Natural killer cell (primary cell): ENCODE data around the gene KRT16. TPM values are rescaled to one million over a fixed set of nuclear protein-coding genes. Genes with fewer than 3 reads are reported as not detected.

Experiments
- ATAC-seq, 3 donors: fragments of 150-1000 bp in 2 of 3; fragments of 200-7000 bp in 1 of 3; cut with Tn5 transposase; 1 replicate in 1 of 3; 2 replicates in 2 of 3; pipeline ENCODE4 v1.10.0; 2021; ENCODE audit warnings: mild to moderate bottlenecking in 2 of 3, moderate library complexity in 2 of 3
- DNase-seq, 2 donors: peaks; one replicate each; pipeline versions ENCODE4 v3.0.0 to v3.0.0-alpha.2; 2013 to 2021; ENCODE audit warnings: mixed read lengths in 1 of 2
- H3K27ac ChIP-seq: one replicate; pipeline ENCODE4 v1.5.1; 2013; ENCODE audit warnings: mild to moderate bottlenecking, low read length
- H3K27me3 ChIP-seq: one replicate; pipeline ENCODE4 v1.6.1; 2013; ENCODE audit warnings: low read length; ENCODE audit not compliant: control insufficient read depth, insufficient read depth
- H3K36me3 ChIP-seq: one replicate; pipeline ENCODE4 v1.6.1; 2013; ENCODE audit warnings: low read length; ENCODE audit not compliant: control insufficient read depth, insufficient read depth
- H3K4me1 ChIP-seq: one replicate; pipeline ENCODE4 v1.6.1; 2013; ENCODE audit warnings: low read length; ENCODE audit not compliant: control insufficient read depth, insufficient read depth
- H3K4me3 ChIP-seq: one replicate; pipeline ENCODE4 v1.5.1; 2013; ENCODE audit warnings: low read length
- H3K9me3 ChIP-seq: one replicate; pipeline ENCODE4 v1.6.1; 2013; ENCODE audit warnings: low read length; ENCODE audit not compliant: control insufficient read depth, insufficient read depth
- H3K27ac Mint-ChIP-seq, 2 donors: one replicate each; pipeline ENCODE4 v1.8.0; 2022; ENCODE audit warnings: mild to moderate bottlenecking in 2 of 2, mixed read lengths in 2 of 2, moderate library complexity in 1 of 2
- H3K27me3 Mint-ChIP-seq, 2 donors: one replicate each; pipeline ENCODE4 v1.8.0; 2022; ENCODE audit warnings: low read depth in 2 of 2, mixed read lengths in 2 of 2
- H3K36me3 Mint-ChIP-seq: one replicate; pipeline ENCODE4 v1.8.0; 2022; ENCODE audit warnings: mixed read lengths
- H3K4me1 Mint-ChIP-seq, 2 donors: one replicate each; pipeline ENCODE4 v1.8.0; 2022; ENCODE audit warnings: mixed read lengths in 2 of 2
- H3K4me3 Mint-ChIP-seq: one replicate; pipeline ENCODE4 v1.8.0; 2022; ENCODE audit warnings: mild to moderate bottlenecking, moderate library complexity, mixed read lengths
- H3K9me3 Mint-ChIP-seq, 2 donors: one replicate each; pipeline ENCODE4 v1.8.0; 2022; ENCODE audit warnings: mixed read lengths in 2 of 2
- WGBS: methylation state at CpG from one replicate; pipeline ENCODE4 v1.1.7; 2013; ENCODE audit warnings: missing lambda C conversion rate; ENCODE audit not compliant: insufficient coverage; 5-methylcytosine and 5-hydroxymethylcytosine counted together
- intact Hi-C: fragments of 100-400 bp; cut with micrococcal nuclease; formaldehyde crosslinking; loops from one replicate; pipeline ENCODE4 v1.14.2; 2022
- total RNA-seq, 4 donors: library from RNA; stranded (reverse); fragments of 120-200 nt in 1 of 4; gene quantifications; one replicate each; pipeline versions ENCODE4 v1.2.3 to v1.2.4, GENCODE V29; 2013 to 2022
- TF ChIP-seq, protein P1 (sequence below): fragments of 200-600 bp; IDR thresholded peaks from one replicate; pipeline ENCODE4 v1.8.0; 2022; ENCODE audit warnings: antibody characterized with exemption

Gene KRT16
- total RNA-seq, 3 donors from 2014 or later (not counting 1 experiment from before 2014, with no cell fraction given) = not detected

DNA sequence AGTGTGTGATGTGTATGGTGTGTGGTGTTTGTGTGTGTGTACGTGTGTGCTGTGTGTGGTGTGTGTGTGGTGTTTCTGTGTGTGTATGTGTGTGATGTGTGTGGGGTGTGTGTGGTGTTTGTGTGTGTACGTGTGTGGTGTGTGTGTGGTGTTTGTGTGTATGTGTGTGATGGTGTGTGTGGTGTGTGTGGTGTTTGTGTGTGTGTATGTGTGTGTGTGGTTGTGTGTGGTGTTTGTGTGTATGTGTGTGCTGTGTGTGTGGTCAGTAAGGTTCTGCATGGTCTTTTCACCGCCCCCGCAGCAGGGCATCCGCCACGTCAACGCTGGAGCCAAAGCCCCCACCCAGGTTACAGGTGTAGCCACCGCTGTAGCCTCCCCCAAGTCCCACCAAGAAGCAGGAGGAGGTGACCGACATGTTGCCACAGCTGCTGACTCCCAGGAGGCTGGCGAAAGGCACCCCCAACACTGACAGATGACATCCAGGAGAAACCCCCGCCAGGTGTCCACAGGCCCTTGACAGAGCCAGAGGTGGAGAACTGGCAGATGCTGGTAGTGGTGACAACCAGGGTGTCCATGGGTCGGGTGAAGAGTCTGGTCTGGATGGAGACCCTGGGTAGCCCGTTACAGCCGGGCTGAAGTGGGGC, 21.1 kb upstream of the KRT16 start:
- Histone ChIP-seq H3K4me3 (no peak overlapping the region), H3K36me3 (no peaks in the 10 kb centered on the region), H3K27ac (no peak overlapping the region), H3K9me3 (no peaks in the 10 kb centered on the region), H3K27me3 (no peaks in the 10 kb centered on the region), H3K4me1 (no peaks in the 10 kb centered on the region)
- H3K4me3 Mint-ChIP-seq = no peak overlapping the region
- no peak overlapping the region for H3K27ac Mint-ChIP-seq
- TF ChIP-seq, protein P1, sequence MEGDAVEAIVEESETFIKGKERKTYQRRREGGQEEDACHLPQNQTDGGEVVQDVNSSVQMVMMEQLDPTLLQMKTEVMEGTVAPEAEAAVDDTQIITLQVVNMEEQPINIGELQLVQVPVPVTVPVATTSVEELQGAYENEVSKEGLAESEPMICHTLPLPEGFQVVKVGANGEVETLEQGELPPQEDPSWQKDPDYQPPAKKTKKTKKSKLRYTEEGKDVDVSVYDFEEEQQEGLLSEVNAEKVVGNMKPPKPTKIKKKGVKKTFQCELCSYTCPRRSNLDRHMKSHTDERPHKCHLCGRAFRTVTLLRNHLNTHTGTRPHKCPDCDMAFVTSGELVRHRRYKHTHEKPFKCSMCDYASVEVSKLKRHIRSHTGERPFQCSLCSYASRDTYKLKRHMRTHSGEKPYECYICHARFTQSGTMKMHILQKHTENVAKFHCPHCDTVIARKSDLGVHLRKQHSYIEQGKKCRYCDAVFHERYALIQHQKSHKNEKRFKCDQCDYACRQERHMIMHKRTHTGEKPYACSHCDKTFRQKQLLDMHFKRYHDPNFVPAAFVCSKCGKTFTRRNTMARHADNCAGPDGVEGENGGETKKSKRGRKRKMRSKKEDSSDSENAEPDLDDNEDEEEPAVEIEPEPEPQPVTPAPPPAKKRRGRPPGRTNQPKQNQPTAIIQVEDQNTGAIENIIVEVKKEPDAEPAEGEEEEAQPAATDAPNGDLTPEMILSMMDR = no peak
- no peak for DNase-seq
- 91% methylated on average over 14 of the region's 14 CpGs for WGBS
- peak in 1 of 3 donors; percentile 17 for ATAC-seq
- no peaks in the 10 kb centered on the region for H3K4me1 Mint-ChIP-seq
- intact Hi-C loops = no loop called here
- H3K9me3 Mint-ChIP-seq = no peaks in the 10 kb centered on the region
- no peaks in the 10 kb centered on the region for H3K36me3 Mint-ChIP-seq
- no peaks in the 10 kb centered on the region for H3K27me3 Mint-ChIP-seq

- Mint-ChIP-seq H3K9me3 (no peaks in the 10 kb centered on the region), H3K27ac (no peak overlapping the region), H3K4me1 (no peaks in the 10 kb centered on the region), H3K4me3 (no peak overlapping the region), H3K36me3 (no peaks in the 10 kb centered on the region), H3K27me3 (no peaks in the 10 kb centered on the region)
- Histone ChIP-seq H3K4me1 (no peaks in the 10 kb centered on the region), H3K27me3 (no peaks in the 10 kb centered on the region), H3K36me3 (no peaks in the 10 kb centered on the region), H3K4me3 (no peak overlapping the region), H3K27ac (no peak overlapping the region), H3K9me3 (no peaks in the 10 kb centered on the region)
- 78% methylated on average over 5 of the region's 5 CpGs for WGBS
- DNase-seq (no peak), ATAC-seq (peak in 1 of 3 donors; percentile 41)
- TF ChIP-seq, protein P1 = no peak
- intact Hi-C loops = no loop called here
Measured at GRCh38 chr17:41632482-41633105, 20.0 kb upstream of the KRT16 start.

DNA sequence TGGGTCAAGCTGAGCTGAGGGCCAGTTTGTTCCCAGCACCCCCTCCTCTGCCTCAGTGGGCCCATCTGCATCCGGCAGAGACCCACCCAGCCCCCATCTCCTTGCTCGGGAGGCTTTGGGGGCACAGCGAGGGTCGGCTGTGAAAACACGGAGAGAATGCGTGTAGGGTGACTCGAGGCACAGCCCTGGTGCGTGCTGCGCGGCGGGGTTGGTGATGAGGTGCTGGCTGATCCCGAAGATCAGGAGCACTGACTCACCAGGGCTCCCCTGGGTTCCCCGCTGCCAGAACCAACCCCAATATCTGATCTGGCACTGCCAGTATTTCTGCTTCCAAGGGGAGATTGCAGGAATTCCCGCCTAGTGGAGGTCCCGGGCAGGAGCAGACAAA, 19.3 kb upstream of the KRT16 start:
- H3K9me3 Mint-ChIP-seq = no peaks in the 10 kb centered on the region
- no peaks in the 10 kb centered on the region for H3K9me3 ChIP-seq
- DNase-seq (no peak), ATAC-seq (no peak)
- no peak overlapping the region for H3K27ac Mint-ChIP-seq
- H3K4me3 Mint-ChIP-seq = no peak overlapping the region
- no peaks in the 10 kb centered on the region for H3K4me1 Mint-ChIP-seq
- H3K27me3 ChIP-seq = no peaks in the 10 kb centered on the region
- no peaks in the 10 kb centered on the region for H3K27me3 Mint-ChIP-seq
- WGBS = 98% methylated on average over 15 of the region's 15 CpGs
- no peaks in the 10 kb centered on the region for H3K36me3 ChIP-seq
- H3K27ac ChIP-seq = no peak overlapping the region
- TF ChIP-seq, protein P1 = no peak
- intact Hi-C loops = no loop called here
- no peaks in the 10 kb centered on the region for H3K4me1 ChIP-seq
- no peaks in the 10 kb centered on the region for H3K36me3 Mint-ChIP-seq
- no peak overlapping the region for H3K4me3 ChIP-seq
